Measurements from ENCODE around the gene KCNAB2.

The KCNAB2 gene

GRCh38 chr1:6085666-6086065, 40.0 kb downstream of the KCNAB2 start:
- peaks cover 25% of the 10 kb centered on the region for H3K36me3 ChIP-seq (ENCODE audit: insufficient read depth, low read length)
- H3K9me2 ChIP-seq (ENCODE audit: low read depth, low read length), result no peaks in the 10 kb centered on the region
- H3K4me1 ChIP-seq (ENCODE audit: insufficient read depth, low read length, severe bottlenecking), result no peaks in the 10 kb centered on the region
- no peaks in the 10 kb centered on the region for H3F3A ChIP-seq (ENCODE audit: insufficient read depth, low read length)
- no peak overlapping the region for H3K27ac ChIP-seq (ENCODE audit: low read depth, low read length, poor library complexity, severe bottlenecking)
- H2AFZ ChIP-seq (ENCODE audit: low read length), result no peak overlapping the region
- H3K9me3 ChIP-seq (ENCODE audit: low read length), result no peaks in the 10 kb centered on the region
- no peak overlapping the region for H3K4me2 ChIP-seq (ENCODE audit: low read length)
- no peaks in the 10 kb centered on the region for H3K27me3 ChIP-seq (ENCODE audit: insufficient read depth, low read length)
- no peak overlapping the region for H3K9ac ChIP-seq (ENCODE audit: low read length)
- H3K79me2 ChIP-seq (ENCODE audit: insufficient read depth, low read length), result no peaks in the 10 kb centered on the region
- H4K20me1 ChIP-seq (ENCODE audit: insufficient read depth, low read length), result no peaks in the 10 kb centered on the region
- no peak overlapping the region for H3K4me3 ChIP-seq (ENCODE audit: low read depth, low read length, poor library complexity, severe bottlenecking)
- no peak for TF ChIP-seq EZH2 (IDR thresholded peaks at IDR 0.05; ENCODE audit: borderline replicate concordance, low read length)
- TF ChIP-seq CTCF (IDR thresholded peaks at IDR 0.05; ENCODE audit: low read length), result no peak

- Histone ChIP-seq H3K9ac (ENCODE audit: low read length) (no peak overlapping the region), H4K20me1 (ENCODE audit: insufficient read depth, low read length) (no peaks in the 10 kb centered on the region), H3F3A (ENCODE audit: insufficient read depth, low read length) (no peaks in the 10 kb centered on the region), H3K27me3 (ENCODE audit: insufficient read depth, low read length) (no peaks in the 10 kb centered on the region), H2AFZ (ENCODE audit: low read length) (no peak overlapping the region), H3K4me2 (ENCODE audit: low read length) (no peak overlapping the region), H3K4me3 (ENCODE audit: low read depth, low read length, poor library complexity, severe bottlenecking) (no peak overlapping the region), H3K9me2 (ENCODE audit: low read depth, low read length) (no peaks in the 10 kb centered on the region), H3K36me3 (ENCODE audit: insufficient read depth, low read length) (peaks cover 18% of the 10 kb centered on the region; the same call in 1 of the 2 replicates), H3K79me2 (ENCODE audit: insufficient read depth, low read length) (no peaks in the 10 kb centered on the region), H3K27ac (ENCODE audit: low read depth, low read length, poor library complexity, severe bottlenecking) (no peak overlapping the region), H3K4me1 (ENCODE audit: insufficient read depth, low read length, severe bottlenecking) (no peaks in the 10 kb centered on the region), H3K9me3 (ENCODE audit: low read length) (no peaks in the 10 kb centered on the region)
- TF ChIP-seq CTCF (IDR thresholded peaks at IDR 0.05; ENCODE audit: low read length), result no peak
- no peak for TF ChIP-seq EZH2 (IDR thresholded peaks at IDR 0.05; ENCODE audit: borderline replicate concordance, low read length)
These were observed 40.7 kb downstream of the KCNAB2 start for GRCh38 chr1:6086358-6086757.

- H3K27me3 ChIP-seq (ENCODE audit: insufficient read depth, low read length), result no peaks in the 10 kb centered on the region
- peaks cover 13% of the 10 kb centered on the region; the same call in 1 of the 2 replicates for H3K36me3 ChIP-seq (ENCODE audit: insufficient read depth, low read length)
- no peaks in the 10 kb centered on the region for H3K4me1 ChIP-seq (ENCODE audit: insufficient read depth, low read length, severe bottlenecking)
- no peak overlapping the region for H3K4me3 ChIP-seq (ENCODE audit: low read depth, low read length, poor library complexity, severe bottlenecking)
- H3K79me2 ChIP-seq (ENCODE audit: insufficient read depth, low read length), result no peaks in the 10 kb centered on the region
- H4K20me1 ChIP-seq (ENCODE audit: insufficient read depth, low read length), result no peaks in the 10 kb centered on the region
- no peak overlapping the region for H3K9ac ChIP-seq (ENCODE audit: low read length)
- H3K9me2 ChIP-seq (ENCODE audit: low read depth, low read length), result no peaks in the 10 kb centered on the region
- H3K27ac ChIP-seq (ENCODE audit: low read depth, low read length, poor library complexity, severe bottlenecking), result no peak overlapping the region
- H3K9me3 ChIP-seq (ENCODE audit: low read length), result no peaks in the 10 kb centered on the region
- no peaks in the 10 kb centered on the region for H3F3A ChIP-seq (ENCODE audit: insufficient read depth, low read length)
- H2AFZ ChIP-seq (ENCODE audit: low read length), result no peak overlapping the region
- no peak overlapping the region for H3K4me2 ChIP-seq (ENCODE audit: low read length)
- TF ChIP-seq EZH2 (IDR thresholded peaks at IDR 0.05; ENCODE audit: borderline replicate concordance, low read length), result no peak
- TF ChIP-seq CTCF (IDR thresholded peaks at IDR 0.05; ENCODE audit: low read length), result no peak
These were observed 41.2 kb downstream of the KCNAB2 start for GRCh38 chr1:6086762-6087376.
